GM21619 (cell line): Measurements from ENCODE around the gene TIMM17A.

Experiments used
- ATAC-seq: cut with Tn5 transposase; IDR thresholded peaks from one replicate; pipeline ENCODE4 v1.9.1; 2021; ENCODE audit not compliant: unreplicated experiment

TIMM17A gene

DNA sequence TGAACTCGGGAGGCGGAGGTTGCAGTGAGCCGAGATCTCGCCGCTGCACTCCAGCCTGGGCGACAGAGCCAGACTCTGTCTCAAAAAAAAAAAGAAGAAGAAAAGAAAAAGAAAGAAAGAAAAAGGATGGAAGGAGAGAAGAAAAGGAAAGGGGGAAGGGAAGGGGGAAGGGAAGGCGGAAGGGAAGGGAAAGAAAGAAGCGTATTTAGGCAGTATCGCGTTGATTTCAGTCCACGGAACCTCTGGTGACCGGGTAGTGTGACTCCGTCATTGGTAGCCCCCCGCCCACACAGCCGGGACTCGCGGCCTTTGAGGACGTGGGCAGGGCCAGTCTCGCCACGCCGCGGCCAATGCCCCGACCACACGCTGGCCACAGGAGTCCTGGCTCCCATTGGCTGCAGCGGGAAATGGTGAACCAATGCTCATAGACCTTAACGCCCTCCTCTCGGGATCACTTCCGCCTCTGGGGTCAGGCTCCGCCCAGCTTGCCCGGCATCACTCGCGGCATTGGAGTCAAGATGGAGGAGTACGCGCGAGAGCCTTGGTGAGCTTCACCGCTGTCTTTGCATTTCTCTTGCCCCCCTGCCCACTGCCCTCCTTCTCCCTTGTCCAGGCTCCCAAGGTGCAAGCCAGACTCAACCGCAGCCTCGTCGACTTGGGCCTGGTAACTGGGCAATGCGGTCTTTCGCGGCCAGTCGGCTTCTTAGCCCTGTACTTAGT lies at the start of gene TIMM17A:
Gene TIMM17A (plus strand): TSS at position 495 of the 720 bp plus-strand sequence. CDS start 24 bp downstream, at position 519.
- ATAC-seq, result peak; percentile 99

DNA sequence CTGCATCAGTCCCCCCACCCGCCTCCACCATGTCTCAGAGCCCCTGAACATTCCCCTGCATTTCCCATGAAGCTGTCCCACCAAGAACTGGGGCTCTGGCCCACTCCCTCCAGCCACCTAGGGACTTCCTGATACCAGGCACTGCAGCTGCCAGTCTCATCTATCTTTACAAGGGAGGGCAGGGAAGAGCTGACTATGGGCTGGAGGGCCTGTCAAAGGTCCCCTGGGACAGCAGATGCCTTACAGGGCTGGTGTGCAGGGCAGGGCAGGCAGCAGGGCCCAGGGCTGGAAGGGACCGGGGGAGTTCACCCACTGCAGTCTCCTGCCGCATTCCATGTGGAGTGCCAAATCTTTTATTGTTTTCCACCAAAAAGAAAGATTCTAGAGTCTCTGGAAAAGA lies 49.0 kb upstream of the TIMM17A start:
- no peak for ATAC-seq

DNA sequence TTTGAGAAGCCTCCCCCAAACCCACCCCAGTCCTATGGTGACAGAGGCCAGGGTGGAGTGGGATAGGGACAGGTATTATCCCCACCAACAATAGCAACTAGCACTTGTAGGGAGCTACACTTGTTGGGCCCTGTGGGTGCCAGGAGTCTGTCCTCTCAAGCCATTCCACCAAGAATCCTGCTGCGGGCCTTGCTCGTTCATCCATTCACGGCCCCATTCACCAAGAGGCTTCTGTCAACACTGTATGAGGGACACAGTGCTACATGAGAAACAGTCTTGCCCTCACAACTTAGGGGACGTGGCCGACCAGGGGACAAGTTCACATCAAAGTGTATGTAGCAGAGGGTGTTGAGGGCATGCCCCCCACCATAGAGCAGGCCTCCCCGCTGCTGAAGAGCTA lies 47.7 kb upstream of the TIMM17A start:
- ATAC-seq, result no peak

DNA sequence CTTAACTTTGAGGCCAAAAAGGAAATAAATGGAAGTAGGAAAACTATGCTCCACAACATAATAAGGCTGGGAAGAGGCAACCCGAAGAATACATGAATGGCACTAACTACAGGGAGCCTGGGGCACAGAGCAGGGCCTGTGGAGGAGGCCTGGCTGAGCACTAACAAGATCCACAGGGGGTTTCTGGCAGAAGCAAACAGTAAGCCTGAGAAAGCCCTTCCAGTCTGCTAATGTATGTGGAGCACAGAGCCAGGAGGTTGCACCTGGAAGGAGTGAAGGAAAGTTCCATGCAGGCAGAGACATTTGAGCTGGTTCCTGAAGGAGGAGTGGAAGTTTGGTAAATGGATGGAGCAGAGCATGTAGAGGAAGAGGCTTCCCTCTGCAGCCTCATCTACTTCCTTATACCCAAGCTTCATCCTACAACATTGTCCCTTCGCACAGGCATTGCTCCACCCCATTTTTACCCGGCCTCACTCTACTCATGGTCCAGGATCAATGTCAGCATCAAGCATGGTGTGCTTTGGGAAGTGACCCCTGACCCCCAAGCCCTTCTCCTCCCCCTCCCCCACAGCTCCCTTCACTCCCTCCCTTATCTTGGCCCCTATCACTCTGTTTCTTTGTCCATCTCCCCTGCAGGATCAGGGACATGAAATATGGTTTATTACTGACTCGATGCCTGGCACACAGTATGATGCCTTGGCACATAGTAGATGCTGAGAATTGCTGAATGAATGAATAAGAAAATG lies 43.3 kb upstream of the TIMM17A start:
- no peak for ATAC-seq

DNA sequence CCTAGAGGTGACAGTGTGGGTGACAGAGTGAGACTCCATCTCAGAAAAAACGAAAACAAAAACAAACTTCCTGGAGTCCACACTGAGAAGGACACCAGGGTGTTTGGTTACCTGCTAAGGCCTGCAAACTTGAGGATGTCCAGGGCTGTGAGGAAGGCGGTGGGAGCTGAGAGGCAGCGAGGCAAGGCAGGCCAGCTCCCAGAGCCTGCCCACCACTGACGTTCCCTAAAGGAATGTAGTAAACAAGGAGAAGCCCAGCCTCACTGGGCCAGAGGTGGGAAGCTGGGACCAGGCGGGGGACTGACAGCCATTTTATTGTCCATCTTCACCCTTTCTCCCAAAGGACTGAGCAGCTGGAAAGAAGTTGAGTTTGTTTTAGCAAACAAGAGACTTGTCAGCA lies 42.5 kb upstream of the TIMM17A start:
- ATAC-seq, result no peak

DNA sequence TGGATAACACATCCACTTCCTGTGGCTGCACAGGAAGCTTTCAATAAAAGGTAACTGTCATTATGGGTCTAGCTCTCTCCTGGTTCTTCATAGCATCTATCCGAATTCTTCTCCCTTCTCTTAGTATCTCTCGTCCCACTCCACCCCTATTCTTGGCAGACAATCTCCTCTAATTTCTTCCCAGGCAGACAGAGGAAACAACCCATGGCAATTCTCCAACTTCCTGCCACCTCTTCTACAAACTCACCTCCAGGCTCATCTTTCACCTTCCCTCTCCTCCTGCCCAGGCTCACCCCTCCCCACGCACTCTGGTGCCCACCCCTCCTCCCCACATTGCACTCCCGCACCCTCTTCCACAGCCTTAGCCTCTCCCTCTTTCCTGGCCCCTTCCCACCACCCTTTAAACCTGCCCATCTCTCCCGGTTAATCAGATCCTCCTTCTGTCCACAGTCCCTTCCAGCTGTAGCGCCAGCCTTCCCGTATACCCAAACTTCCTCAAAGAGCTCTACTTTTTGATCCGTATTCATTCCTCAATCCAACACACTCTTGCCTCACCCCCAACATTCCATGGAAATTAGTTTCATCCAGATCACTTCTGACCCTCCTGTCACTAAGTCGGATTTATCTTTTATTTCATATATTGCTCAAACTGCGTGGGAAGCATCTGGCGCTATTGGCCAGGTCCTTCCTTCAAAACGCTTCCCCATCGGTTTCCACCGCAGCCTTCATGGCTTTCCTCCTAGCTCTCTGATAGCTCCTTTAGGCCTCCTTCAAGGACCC lies 40.7 kb upstream of the TIMM17A start:
- ATAC-seq, result no peak

DNA sequence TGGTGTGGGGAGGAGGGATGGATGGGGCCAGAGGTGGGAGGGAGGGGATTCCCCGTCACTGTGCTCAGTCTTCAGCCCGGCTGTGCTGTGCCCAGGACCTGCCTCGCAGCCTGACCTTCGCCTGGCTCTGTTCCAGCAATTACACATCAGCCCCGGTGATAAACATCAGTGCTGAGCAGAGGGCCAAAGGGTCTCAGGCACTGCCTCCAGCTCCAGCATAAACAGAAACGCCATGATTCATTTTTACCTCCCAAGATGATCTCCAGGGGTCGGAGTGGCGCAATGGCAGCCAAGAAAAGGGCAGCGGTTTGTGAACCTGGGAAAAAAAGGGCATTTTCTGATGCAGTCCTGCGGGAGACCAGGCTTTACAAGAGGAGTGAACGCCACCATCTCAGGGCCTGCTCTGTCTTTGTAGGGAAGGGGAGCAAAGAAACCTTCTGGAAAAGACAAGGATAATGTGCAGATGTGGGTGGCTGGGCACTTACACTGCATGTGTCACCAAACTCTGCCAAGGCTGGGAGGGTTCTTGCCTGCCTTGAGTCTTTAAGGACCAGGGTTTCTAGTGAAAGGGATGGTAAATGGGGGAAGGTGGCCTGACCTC lies 38.6 kb upstream of the TIMM17A start:
- no peak for ATAC-seq

DNA sequence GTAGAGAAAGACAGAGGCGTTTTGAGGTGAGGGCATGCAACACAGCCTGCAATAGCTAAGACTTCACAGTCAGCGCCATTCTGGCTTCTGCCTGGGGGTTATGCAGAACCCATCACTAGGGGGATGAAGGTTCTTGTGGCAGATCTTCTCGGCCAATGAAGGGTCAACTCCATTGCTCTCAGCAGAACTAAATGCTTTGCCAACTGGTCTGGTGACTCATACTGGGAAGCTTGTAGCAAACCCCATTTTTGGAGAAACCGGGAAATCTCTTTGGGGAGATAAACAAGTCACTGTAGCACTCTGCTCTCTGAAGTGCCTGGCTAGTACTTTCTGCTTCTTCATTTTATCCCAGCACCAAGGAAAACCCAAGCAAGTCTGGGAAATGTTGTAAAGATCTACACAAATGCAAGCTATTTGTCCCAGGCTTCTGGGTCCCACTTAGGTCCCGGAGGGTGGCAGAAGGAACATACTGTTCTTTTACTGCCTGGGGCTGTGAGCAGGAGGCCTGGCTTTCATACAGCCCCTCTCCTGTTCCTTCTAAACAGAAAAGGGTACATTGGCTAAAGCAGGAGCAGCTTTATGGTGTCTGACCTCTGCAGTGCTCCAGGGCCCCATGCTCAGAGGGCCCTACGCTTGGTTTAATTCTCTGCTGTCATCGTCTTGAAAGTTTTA lies 37.8 kb upstream of the TIMM17A start:
- ATAC-seq, result no peak

DNA sequence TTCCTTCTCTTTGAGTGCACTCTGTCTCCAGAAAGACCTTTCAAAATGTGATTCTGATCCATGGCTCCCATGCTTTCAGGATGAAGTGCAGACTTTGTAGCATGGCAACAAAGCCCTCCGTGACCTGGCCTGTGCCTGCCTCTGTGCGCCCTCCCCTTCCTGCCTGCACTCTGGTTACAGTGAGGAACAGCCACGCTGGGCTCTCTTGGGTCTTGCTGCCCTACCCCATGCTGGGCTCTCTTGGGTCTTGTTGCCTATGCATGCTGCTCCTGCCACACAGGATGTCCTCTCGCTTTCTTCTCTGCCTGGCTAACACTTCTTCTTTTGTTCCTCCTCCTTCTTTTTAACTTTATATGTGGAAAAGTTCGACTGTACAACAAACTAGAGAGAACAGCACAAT lies 37.0 kb upstream of the TIMM17A start:
- ATAC-seq, result no peak

DNA sequence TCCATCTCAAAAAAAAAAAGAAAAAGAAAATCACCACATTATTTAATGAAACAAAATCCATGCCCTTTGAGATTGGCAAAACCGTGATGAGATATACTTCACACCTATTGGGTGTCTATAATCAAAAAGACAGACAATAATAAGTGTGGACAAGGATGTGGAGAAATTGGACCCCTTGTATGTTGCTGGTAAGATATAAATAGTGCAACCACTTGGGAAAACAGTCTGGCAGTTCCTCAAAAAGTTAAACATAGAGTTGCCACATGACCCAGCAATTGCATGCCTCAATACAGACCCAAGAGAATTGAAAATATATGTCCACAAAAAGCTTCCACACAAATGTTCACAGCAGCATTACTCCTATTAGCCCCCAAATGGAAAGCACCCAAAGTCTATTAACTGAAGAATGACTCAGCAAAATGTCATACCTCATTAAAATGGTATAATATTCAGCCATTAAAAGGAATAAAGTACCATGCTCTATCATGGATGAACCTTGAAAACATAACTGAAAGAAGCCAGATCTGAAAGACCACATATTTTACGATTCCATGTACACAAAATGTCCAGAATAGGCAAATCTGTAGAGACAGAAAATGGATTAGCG lies 33.2 kb upstream of the TIMM17A start:
- no peak for ATAC-seq

DNA sequence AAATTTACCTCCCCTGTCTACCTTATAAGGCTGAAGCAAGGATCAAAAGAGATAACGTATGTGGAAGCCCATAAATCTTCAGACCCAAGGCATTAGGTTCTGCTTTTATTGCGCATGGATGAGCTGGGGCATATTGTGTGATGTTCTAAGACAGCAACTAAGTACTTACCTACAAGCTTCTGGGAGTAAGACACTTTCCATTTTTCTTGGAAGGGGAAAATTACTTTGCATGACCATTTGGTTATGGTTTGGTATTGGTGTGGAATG lies 30.1 kb upstream of the TIMM17A start:
- no peak for ATAC-seq

DNA sequence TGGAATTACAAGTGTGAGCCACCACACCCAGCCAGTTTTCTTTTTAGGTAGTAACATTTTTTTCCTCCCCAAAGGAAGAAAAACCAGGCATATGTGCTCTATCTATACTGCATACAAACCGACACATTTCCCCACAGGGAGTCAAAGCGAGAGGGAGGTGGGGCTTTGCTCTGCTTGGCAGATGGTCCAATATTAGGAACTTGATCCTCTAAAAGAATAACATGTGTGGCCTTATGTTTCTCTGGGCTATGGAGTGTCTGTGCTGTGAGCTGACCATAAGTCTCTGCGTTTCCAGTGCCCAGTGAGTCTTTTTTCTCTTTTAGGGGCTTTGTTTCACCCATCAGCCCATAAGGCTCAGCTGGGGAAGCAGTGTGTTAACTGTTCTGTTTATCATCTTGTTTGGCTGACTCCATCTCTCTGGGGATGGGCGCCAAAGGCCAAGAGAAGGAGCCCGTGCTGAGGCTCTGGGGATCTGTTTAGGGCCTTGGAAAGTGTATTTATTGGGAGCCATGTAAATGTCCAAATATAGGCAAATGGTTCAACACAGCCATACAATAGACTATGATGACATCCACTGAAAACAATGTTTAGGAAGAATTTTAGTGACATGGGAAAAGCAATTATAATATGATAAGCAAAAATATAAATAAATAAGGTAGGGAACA lies 29.2 kb upstream of the TIMM17A start:
- no peak for ATAC-seq

DNA sequence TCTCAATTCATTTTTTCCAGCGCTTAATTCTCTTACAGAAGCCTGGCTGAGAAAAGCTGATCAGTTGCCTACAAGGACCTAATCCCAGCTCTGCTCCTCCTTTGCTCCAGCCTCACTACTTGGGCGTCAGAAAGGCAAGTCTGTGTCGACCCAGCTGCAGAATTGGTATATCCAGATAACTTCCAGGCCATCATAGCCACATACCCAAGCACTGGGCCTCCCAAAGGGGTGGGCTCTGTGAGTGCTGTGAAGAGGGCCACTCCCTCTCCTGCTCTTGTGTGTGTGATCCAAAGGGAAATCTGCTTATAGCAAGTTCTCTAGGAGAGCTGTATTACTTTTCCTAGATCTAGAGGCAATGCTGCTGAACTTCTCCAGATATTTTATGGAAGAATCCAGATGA lies 27.0 kb upstream of the TIMM17A start:
- no peak for ATAC-seq

DNA sequence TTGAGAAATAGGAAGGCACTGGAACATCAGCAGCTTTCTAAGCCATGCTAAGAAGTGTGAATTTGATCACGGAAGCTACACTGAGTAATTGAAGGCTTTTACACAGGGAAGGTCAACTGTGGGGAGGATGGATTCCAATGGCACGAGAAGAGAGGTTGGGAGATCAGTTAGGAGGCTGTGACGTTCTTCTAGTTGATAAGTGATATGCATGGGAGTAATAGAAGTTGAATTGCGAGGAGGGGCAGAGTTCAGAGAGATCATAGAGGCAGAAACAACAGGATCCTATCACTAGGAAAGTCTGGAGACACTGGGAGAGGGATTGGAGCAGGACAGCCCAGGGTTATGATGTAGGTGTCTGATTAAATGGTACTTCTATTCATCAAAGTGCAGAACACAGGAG lies 25.2 kb upstream of the TIMM17A start:
- ATAC-seq, result no peak

DNA sequence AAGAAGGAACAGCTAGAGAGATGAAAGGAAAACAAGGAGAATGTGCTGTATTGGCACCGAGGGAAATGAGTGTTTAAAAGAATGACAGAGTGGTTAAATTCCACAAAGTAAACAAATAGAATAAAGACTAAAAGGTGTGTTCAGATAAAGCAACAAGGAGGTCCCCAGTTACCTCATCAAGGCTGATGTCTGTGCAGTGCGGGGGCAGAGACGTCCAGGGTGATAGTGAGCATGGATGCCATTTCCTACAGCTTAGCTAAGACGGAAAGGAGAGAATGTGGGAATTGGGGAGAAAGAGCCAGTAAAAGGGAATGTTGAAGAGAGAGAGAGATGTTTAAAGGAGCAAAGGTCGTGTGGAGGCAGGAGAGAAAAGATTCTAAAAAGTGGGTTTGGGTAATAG lies 24.5 kb upstream of the TIMM17A start:
- ATAC-seq, result no peak

DNA sequence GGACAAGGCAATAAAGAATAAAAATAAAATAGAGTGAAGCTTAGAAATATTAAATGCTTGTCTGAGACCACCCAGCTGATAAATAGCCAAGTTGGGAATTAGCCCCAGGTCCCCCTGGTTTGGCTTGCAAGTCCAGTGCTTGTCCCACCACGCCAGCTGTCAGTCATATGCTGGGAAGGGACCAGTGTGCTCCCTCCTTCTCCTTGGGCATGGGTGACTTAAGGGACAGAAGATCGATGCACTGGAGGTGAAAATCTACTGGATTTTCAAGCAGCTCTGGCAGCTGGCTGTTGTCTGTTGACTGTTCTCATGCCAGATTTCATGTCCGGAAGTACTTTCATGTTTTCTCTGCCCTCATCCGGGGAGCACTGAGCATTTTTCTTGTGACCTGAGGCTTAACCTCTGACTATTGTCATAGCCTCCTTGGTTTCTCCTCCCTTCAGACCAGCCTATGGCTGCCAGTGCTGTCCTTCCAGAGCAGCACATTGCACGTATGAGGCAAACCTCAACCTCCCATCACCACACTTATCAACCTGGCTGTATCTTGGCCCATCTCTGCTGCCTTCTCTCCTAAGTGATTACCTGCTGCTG lies 21.4 kb upstream of the TIMM17A start:
- ATAC-seq, result no peak

DNA sequence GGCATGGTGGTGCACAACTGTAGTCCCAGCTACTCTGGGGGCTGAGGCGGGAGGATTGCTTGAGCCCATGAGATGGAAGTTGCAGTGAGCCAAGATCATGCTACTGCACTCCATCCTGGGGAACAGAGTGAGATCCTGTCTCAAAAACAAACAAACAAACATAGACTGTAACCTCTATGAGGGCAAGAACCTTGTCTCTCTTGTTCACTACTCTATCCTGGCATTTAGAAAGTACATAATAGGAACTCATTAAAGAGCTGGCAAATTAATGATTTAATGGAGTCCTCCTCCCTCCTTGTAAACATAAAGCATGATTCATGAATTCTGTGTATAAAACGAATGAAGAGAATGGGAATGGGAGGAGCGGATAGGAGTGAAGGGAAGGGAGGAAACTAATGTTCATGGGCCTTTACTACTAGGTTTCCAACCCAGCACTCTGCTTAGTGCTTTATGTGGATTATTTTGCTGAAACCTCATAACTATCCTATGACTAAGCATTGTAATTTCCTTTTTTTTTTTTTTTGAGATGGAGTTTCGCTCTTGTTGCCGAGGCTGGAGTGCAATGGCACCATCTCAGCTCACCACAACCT lies 17.6 kb upstream of the TIMM17A start:
- ATAC-seq, result no peak

DNA sequence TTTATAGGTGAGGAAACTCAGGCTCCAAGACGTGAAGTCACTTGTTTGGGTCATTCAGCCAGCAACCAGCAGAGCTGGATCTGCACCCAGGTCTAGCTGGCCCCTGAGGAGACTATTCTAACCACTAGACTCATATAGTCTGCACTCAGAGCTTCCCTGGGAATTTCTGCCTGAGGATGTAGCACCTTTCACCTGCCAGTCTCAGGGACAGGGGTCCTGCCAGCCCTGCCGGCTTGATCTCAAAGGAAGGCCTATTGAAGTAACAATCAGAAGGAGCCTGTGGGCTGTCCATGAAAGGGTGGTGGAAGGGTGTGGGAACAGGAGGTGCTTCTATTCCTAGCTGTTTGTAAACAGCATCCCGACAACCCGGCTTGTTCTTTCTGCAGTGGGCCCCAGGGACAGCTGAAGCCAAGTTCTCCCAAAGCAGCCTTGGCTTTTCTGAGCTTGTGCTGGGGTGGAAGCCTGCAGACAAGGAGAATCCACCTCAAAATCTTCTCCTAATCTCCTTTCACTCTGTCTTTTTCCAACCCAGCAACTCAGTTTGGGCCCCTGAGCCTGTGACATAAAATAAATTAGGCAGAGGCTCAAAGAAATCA lies 16.8 kb upstream of the TIMM17A start:
- no peak for ATAC-seq

DNA sequence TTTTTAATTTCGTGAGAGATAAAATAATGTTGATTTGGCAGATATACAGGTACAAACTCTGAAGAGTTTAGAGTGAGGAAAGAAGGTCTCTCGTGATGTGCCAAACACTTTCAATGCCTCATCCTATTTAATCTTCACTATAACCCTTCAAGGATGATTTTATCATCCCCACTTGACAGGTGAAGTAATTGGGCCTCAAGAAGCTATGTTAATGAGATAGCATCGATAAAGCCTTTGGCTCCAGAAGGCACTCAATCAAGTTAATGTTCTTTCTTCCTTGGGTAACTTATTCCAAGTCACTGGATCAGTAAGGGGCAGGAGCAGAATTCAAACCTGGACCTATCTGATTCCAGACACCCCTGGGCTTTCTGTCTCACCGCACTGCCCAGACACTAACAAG lies 16.2 kb upstream of the TIMM17A start:
- ATAC-seq, result no peak
